Measurements from ENCODE around the gene IMPG2.

IMPG2 gene

DNA sequence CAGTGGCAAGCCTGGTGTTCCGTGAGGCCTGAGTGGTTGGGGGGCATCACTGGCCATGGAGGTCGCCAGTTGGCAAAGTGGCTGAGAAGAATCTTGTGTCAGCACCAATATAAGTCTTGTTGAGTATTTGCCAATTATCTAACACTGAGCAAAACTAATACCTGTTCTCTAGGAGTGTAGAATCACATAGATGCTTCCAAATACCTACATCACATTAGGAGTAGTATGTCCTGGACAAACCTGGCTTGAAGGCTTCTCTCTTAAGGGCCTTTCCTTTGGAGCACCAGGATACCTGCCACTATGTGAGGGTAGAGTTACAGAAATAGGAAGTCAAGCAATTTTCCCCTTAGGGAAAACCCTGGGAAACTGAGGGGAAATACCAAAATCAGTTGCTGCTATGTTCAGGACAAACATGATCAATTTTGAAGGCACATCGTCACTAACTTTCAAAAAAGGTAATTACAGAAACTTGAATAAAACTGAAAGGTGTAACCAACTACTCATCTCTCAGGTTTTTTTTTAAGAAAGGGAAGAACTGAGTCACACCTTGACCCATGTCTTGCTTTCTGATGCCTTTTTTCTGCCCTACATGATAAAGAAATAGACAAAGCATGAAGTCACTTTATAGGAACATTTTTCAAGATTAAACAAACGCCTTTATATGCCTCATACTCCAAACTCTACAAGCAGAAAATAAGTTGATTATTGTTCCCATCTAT, 100.4 kb downstream of the IMPG2 start:
- no peak for TF ChIP-seq CTCF (IDR thresholded peaks at IDR 0.05; ENCODE audit: extremely low read depth, missing control alignments)

DNA sequence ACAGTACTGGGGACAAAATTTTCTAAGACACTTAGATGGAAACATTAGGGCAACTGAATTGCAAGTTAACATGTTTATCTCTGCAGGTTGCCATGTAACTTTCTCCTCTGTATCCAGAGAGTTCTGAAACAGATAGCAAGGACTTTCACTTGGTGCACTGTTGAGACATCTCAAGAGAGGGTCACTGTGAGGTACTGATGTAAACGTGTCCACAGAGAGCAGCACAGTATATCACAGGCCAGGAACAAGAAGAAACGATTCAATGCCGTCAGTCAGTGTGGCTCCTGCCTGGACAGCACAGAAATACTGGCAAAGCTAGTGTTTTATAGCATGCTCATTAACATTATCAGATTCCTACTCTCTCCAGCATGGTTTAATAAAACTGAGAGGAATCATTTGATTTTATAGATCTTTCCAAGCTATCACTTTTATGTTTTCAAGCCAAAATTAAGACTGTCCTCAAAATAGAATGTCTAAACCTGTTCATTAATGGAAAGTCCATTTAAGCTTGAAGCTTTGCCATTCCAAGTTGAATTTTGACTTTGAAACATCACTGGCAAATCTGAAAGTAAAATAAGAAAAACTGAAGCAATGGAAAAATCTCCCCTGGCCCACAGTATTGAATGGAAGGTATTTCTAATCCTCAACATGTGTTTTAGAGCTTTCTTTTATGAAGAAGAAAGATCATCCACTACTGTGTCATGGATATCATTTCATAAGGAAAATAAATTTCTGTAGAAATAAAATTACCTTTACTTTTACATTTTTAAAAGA, 102.7 kb downstream of the IMPG2 start:
- no peak for TF ChIP-seq CTCF (IDR thresholded peaks at IDR 0.05; ENCODE audit: extremely low read depth, missing control alignments)

More for the DNA sequence above, 100.4 kb downstream of the IMPG2 start:
- no peak for DNase-seq (ENCODE audit: low spot score)

DNA sequence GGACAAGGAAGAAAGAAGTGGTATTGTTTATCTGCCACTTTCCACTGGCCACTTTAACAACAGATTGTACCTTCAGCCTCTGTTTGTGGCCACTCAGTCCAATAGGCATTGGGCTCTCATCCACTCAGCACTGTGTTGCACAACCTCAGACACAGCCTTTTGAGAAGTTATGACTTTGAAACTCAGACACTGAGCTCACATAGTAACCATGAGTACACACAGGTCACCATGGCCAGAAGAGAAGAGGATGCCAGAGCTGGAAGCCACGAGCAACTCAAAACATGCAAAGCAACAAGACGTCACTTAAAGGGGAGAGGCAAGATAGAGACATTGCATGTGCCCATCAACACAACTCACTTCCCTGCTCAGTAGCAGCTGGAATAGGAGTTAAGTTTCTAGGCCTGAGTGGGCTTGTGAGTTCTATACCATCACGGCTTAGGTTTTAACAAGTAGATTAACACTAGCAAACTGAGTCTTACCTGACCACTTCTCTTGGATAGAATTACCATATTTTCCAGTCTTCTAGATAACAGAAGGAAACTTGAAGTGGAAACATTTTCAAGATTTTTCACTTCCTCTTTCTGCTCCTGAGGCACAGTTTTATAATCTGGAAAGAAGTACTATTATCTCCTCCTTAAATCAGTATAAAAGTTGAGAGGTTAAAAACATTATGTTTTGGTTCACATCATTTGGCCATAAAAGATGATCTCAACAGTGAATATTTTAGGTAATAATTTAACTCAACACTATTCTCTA, 103.5 kb downstream of the IMPG2 start:
- no peak for DNase-seq (ENCODE audit: low spot score)
- no peak for TF ChIP-seq CTCF (IDR thresholded peaks at IDR 0.05; ENCODE audit: extremely low read depth, missing control alignments)

More for the DNA sequence above, 102.7 kb downstream of the IMPG2 start:
- DNase-seq (ENCODE audit: low spot score): no peak

- DNase-seq (ENCODE audit: low spot score): no peak
- no peak for TF ChIP-seq CTCF (IDR thresholded peaks at IDR 0.05; ENCODE audit: extremely low read depth, missing control alignments)
Measured at GRCh38 chr3:101212730-101213129, 107.6 kb downstream of the IMPG2 start.

DNA sequence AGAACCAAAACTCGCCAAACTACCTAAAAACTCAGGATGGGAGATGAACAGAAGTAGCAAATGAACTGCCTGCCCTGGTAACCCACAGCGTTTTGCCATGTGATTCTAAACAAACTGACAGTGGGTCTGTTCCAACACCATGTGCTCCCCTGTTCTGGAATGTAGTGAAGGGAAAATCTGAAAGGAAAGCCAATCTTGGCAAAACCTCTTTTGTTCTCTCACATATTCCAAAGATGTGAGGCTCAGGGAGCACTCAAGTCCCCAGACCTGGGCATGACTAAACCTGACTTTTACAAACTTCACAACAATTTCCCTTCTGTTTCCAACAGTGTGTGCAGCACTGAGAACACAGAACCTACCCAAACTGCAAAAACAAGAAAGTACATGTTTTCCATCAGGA, 116.1 kb downstream of the IMPG2 start:
- DNase-seq (ENCODE audit: low spot score): no peak
- TF ChIP-seq CTCF (IDR thresholded peaks at IDR 0.05; ENCODE audit: extremely low read depth, missing control alignments): no peak

DNA sequence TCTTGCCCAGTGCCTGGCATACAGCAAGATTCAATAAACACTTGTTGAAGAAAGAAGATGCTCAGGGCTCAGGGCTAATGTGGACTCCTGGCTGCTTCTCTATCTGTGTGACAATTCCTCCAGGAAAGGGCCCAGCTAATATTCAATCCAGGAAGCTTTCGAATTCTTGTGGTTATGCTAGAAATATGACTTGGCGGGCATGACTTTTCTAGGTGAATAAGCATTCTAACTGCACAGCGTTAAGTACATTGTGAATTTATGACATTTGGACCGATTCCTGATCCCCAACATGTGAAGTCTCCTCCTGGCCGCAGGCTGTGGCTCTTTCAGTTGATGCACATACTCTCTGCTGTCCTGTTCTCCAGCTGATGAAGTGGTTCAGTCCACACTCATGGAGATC, 117.0 kb downstream of the IMPG2 start:
- TF ChIP-seq CTCF (IDR thresholded peaks at IDR 0.05; ENCODE audit: extremely low read depth, missing control alignments): no peak
- no peak for DNase-seq (ENCODE audit: low spot score)

GRCh38 chr3:101202640-101203039, 117.7 kb downstream of the IMPG2 start:
- DNase-seq (ENCODE audit: low spot score): no peak
- no peak for TF ChIP-seq CTCF (IDR thresholded peaks at IDR 0.05; ENCODE audit: extremely low read depth, missing control alignments)
